AML-193 (cell line): Measurements from ENCODE around the gene ALDH1L2.
"Not testable (repeated sequence)": the region's sequence is repeated elsewhere in the genome, so short reads cannot be mapped to it uniquely, and the experiment has no call there.

Experiments used
- DNase-seq, 2 experiments: peaks; one replicate each; lab custom pipeline; 2025; lab: John Stamatoyannopoulos, UW

The ALDH1L2 gene

DNA sequence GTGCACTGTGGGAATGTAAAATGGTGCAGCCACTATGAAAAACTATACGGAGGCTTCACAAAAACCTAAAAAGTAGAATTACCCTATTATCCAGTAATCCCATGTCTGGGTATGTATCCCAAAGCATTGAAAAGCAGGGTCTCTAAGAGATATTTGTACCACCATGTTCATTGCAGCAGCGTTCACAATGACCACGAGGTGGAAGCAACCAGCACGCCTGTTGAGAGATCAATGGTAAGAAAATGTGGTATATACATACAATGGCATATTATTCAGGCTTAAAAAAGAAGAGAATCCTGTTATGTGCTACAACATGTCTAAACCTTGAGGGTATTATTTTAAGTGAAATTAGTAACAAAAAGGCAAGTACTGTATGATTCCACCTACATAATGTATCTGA, 99.1 kb downstream of the ALDH1L2 start:
- no peak for DNase-seq

- not testable (repeated sequence) for DNase-seq
These were observed 106.6 kb downstream of the ALDH1L2 start for GRCh38 chr12:104977688-104978087.

DNA sequence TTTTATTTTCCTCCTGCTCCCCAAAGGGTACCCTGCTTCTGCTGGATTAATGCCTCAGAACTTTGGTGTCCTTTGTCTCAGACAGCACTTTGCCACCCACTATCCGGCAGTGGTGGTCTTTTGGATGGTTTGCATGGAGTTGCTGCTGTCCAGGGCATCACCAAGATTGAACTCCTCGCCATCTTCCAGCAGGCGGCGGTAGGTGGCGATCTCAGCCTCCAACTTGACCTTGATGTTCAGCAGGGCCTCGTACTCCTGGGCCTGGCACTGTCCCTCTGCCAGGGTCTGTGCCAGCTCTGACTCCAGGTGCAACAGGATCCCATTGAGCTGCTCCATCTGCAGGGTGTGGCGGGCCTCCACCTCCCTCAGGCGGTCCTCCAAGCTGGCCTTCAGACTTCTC, 107.6 kb downstream of the ALDH1L2 start:
- no peak for DNase-seq

DNA sequence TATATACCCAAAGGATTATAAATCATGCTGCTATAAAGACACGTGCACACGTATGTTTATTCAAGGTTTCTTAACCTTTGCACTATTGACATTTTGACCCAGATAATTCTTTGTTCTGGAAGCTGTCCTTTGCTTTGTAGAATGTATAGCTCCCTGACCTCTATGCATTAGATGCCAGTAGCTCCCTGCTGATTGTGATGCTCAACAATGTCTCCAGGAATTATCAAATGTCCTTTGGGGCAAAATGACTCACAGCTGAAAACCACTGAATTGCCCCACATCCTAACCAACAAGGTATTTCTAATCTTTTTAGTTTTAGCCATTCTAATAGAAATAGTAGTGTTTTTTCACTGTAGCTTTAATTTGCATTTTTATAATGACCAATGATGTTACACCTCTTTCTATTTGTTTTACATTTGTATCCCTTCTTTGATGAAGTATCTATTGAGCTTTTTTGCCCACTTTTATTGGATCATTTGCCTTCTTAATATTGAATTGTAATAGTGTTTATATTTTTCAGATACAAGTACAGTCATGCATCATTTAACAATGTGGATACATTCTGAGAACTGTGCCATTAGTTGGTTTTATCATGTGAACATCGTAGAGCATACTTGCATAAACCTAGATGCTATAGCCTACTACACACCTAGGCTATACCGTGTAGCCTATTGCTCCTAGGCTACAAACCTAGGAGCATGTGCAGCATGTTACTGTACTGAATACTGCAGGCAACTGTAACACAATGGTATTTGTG, 108.5 kb downstream of the ALDH1L2 start:
- peak in 1 of 2 experiments; percentile 30 for DNase-seq

GRCh38 chr12:104974626-104975290, 109.5 kb downstream of the ALDH1L2 start:
- DNase-seq: peak in 1 of 2 experiments; percentile 21

DNA sequence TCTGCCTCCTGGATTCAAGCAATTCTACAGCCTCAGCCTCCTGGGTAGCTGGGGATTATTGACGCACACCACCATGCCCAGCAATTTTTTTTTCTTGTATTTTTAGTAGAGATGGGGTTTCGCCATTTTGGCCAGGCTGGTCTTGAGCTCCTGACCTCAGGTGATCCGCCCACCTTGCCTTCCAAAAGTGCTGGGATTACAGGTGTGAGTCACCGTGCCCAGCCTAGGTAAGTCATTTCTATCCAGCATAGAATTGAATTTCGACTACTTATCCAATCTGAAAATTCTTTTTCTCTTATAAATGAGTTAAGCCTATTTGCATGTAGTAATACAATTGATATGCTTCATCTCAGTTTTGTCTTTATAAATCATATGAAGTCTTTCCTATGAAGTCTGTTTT, 111.0 kb downstream of the ALDH1L2 start:
- DNase-seq: no peak

DNA sequence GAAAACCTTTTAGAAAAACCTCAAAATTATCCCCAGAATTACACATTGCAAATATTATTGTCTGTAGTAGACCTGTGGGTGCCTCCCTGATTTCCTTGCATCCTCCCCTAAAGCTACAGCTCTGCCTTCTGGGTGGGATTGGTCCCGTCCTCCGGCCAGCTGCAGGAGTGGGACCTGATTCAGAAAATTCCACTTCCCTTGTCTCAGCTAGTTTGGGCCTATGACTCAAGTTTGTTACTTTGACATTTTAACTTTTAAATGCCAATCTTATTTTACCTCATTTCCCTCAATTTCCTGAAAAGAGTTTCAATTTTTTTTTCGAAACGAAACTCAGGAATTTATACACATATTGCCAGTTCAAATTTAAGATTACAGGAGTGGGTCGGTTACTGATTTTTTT, 113.0 kb downstream of the ALDH1L2 start:
- no peak for DNase-seq
